Epithelial cell of proximal tubule (primary cell): ENCODE data around the gene HELZ. TPM values are rescaled to one million over a fixed set of nuclear protein-coding genes. Genes with fewer than 3 reads are reported as not detected.
"Not testable (repeated sequence)": the region's sequence is repeated elsewhere in the genome, so short reads cannot be mapped to it uniquely, and the experiment has no call there.

Source experiments
- DNase-seq: peaks from one replicate; pipeline ENCODE4 v3.0.0-alpha.2; 2011; ENCODE audit warnings: low read depth
- H3K4me3 ChIP-seq: 2 replicates; pipeline ENCODE4 v1.5.1; 2011; ENCODE audit warnings: low read depth, mild to moderate bottlenecking, low read length
- total RNA-seq: library from RNA; depleted of rRNA; stranded (reverse); fragments of >200 nt; gene quantifications from 2 replicates; pipeline ENCODE4 v1.2.3, GENCODE V29; 2015
- TF ChIP-seq, protein P1 (sequence below): conservative IDR thresholded peaks from 2 replicates; pipeline ENCODE4 v1.5.1; 2012; ENCODE audit warnings: low read depth, mild to moderate bottlenecking, low read length

Gene HELZ
- total RNA-seq, 1 donor from 2014 or later = 31.1 TPM

DNA sequence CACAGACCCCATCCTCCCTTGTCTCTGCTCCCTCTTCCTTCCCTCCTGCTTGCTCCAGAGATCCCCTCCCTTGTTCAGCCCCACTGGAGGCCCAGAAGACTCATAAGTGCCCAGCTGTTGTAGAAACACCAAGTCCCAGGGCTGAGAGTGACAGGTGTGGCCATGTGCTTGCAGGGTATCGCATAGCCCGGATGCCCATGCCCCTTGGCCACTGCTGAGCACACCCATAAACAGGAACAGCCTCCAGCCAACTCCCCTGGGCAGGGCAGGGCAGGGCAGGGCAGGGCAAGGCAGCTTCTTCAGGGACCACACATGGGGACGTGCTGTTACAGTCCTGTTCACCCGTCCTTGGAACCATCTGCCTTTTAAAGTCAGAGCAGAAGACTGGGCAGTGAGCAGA lies 198.6 kb downstream of the HELZ start:
- no peak overlapping the region for H3K4me3 ChIP-seq
- TF ChIP-seq, protein P1, sequence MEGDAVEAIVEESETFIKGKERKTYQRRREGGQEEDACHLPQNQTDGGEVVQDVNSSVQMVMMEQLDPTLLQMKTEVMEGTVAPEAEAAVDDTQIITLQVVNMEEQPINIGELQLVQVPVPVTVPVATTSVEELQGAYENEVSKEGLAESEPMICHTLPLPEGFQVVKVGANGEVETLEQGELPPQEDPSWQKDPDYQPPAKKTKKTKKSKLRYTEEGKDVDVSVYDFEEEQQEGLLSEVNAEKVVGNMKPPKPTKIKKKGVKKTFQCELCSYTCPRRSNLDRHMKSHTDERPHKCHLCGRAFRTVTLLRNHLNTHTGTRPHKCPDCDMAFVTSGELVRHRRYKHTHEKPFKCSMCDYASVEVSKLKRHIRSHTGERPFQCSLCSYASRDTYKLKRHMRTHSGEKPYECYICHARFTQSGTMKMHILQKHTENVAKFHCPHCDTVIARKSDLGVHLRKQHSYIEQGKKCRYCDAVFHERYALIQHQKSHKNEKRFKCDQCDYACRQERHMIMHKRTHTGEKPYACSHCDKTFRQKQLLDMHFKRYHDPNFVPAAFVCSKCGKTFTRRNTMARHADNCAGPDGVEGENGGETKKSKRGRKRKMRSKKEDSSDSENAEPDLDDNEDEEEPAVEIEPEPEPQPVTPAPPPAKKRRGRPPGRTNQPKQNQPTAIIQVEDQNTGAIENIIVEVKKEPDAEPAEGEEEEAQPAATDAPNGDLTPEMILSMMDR = no peak
- DNase-seq = no peak

DNA sequence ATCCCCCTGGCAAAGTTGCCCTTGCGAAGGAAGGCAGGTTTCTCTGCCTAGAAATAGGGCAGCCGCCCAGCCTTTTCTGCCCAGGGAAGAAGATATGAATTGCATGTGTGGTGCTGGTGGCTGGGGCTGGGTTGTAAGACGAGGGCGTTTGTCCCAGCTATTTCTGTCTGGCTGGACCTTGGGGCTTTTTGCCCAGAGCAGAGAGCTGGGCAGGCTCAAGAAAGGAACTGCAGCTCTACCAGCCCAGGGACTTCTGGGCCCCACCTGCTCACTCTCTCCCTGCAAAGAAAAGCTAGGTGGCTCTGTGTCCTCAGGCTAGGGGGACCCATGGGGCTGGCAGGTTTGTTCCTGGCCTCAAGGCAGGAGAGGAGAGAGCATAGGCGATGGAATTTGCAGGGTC lies 200.1 kb downstream of the HELZ start:
- TF ChIP-seq, protein P1 = no peak
- DNase-seq = no peak
- no peak overlapping the region for H3K4me3 ChIP-seq

DNA sequence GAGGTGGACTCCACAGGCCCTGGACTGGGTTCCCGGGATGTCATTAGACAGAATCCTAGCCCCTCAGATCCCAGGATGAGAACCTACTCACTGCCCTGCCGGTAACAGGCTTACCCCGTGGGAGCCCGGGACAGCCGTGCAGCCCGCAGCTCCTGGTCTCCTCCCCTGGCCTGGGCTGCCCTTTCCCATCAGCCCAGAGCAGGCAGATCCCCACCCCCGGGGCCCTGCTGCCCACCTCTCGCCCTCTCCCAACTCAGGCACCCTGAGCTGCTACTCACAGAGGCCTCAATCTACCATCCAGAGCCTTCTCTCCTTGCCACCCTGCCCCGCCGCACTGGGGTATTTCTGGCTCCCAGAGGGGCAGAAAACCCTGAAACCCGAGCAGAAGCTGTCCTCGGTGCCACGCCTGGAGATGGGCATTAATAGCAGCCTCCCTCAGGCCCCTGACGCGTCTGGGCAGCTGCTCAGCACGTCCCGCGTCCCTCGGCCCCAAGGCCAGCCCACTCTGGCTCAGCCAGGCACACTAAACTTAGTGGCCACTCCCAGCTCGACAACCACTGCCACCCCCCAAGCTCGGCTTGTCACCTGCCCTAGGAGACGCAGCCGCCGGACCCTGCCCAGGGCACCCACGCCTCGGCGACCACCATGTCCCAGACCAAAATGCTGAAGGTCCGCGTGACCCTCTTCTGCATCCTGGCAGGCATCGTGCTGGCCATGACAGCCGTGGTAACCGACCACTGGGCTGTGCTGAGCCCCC lies 200.8 kb downstream of the HELZ start, which contains the start of gene CACNG1:
CACNG1 (plus strand) TSS at position 539 of the 757 bp plus-strand sequence; CDS start at position 646, 107 bp downstream.
- H3K4me3 ChIP-seq = no peak within 1 kb of the TSS
- TF ChIP-seq, protein P1 = no peak
- DNase-seq = no peak

DNA sequence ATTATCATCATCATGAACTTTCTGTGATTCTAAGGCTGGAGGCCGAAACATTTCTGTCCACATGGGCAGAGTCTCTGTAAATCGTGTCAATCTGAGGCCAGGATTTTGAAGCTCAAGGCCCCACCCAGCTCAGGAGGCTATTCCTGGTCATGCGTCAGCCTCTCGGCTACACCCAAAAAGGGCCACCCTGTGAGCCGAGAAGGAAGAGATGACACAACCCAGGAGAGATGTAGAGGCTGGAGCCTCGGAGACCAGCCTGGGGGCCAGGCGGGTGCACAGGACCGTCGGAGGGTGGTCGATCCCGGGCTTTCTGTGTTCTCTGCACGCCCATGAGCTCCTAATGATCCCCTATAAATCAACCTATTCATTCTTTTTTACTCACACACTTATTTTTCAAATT lies 201.7 kb downstream of the HELZ start:
- TF ChIP-seq, protein P1 = no peak
- no peak for DNase-seq
- no peak overlapping the region for H3K4me3 ChIP-seq

DNA sequence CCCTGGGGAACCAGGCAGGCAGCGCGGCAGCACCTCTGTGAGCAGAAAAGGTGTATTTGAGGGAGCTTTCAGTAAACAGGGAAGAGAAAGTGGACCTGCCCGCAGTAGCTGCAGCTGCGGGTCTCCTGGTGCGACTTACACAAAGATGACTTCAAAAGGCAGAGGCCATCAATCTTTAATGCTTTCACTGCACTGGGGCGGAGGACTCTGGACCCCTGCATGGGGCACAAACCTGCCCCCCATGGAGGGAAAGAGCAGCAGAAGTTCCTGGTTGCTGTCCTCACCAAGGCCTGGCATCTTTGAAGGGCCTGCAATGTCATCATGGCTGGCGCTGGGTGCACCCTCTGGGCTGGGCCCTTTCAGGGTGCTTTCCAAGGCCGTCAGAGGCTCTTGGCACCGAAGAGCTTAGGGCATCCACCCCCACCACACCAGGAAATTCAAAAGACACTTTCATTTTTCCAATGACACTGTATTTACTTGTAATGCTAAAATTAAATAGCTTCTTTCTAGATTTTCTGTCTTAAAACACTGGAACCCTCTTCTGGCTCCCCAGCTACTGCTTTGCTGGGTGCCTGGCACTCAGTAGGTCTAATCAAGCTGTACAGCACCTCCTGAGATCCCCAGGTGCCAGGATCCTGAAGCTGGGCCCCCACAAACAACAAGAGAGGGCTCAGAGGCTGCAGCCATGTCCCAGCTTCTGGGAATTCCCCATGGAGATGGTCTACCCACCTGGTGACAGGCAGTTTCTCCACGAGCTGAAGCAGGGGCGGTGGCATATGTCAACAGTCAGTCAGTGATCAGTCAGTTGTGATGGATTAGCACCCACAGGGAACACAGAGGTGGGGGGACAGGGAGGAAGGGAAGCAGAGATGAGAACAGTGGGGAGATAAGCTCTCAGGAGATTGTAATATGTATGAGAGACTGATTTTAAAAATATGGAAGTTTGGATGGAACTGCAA lies 202.8 kb downstream of the HELZ start:
- no peak for DNase-seq
- H3K4me3 ChIP-seq = no peak overlapping the region
- TF ChIP-seq, protein P1 = no peak

DNA sequence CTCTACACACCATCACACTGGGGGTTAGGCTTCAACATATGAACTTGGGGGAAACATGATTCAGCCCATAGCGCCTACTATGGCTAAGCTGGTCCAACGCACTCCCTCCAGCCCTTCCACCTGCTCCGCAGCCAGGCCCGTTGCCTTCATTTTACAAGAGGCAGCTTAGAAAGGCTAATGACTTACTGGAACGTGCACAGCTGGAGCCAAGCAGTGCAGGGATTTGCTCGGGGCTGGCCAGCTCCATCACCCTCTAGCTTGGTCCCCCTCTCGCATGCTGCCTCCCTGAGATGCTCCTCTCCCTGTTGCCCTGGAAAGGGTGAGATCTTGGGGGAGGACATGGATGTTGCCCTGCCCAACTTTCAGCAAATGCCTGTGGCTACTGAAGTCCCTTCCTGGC lies 203.5 kb downstream of the HELZ start:
- TF ChIP-seq, protein P1 = no peak
- no peak overlapping the region for H3K4me3 ChIP-seq
- no peak for DNase-seq

DNA sequence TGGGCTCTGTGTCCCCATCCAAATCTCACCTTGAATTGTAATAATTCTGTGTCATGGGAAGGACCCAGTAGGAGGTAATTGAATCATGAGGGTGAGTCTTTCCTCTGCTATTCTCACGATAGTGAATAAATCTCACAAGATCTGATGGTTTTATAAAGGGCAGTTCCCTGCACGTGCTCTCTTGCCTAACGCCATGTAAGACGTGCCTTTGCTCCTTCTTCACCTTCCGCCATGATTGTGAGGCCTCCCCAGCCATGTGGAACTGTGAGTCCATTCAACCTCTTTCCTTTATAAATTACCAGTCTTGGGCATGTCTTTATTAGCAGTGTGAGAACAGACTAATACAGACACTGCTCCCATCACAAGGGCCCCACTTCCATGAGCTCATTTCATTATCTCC lies 203.9 kb downstream of the HELZ start:
- H3K4me3 ChIP-seq, DNase-seq: not testable (repeated sequence)
